Fibroblast of villous mesenchyme (primary cell): ENCODE results near the gene SPATA13. TPM values are rescaled to one million over a fixed set of nuclear protein-coding genes. Genes with fewer than 3 reads are reported as not detected.
A peak's percentile ranks its signal among the peaks of the same experiment; 100 is the strongest.
"Not testable (repeated sequence)": the region's sequence is repeated elsewhere in the genome, so short reads cannot be mapped to it uniquely, and the experiment has no call there.

Experiments
- DNase-seq: peaks from one replicate; pipeline ENCODE4 v3.0.0-alpha.2; 2010; ENCODE audit warnings: low read depth
- H3K4me3 ChIP-seq: 2 replicates; pipeline ENCODE4 v1.5.1; 2011; ENCODE audit warnings: low read depth, mild to moderate bottlenecking, low read length
- total RNA-seq: library from RNA; depleted of rRNA; stranded (reverse); fragments of >200 nt; gene quantifications from 2 replicates; pipeline ENCODE4 v1.2.3, GENCODE V29; 2012
- TF ChIP-seq, protein P1 (sequence below): IDR thresholded peaks from 2 replicates; pipeline ENCODE4 v1.5.1; 2012; ENCODE audit warnings: low read depth, mild to moderate bottlenecking, low read length; ENCODE audit not compliant: insufficient read depth

Gene SPATA13
- total RNA-seq, 1 donor: 19.9 TPM

DNA sequence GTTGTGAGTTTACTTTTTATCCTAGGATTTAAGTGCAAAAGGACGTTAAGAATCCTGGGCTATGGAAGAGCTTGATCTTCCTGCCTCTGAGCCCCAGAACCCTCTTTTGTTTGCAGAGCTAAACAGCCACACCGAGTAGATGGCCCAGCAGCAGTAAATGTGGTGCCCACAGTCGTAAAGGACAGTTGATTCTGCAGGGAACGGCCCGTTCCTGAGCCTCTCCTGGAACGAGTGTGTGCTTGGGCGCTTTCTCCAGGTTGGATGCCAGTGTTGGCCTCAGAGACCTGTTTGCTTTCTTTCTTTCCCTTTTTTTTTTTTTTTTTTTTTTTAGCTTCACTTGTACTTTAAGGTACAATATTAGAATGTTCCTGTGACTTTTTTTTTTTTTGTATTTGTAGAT lies 41.7 kb downstream of the SPATA13 start:
- DNase-seq: no peak
- no peak overlapping the region for H3K4me3 ChIP-seq
- TF ChIP-seq, protein P1, sequence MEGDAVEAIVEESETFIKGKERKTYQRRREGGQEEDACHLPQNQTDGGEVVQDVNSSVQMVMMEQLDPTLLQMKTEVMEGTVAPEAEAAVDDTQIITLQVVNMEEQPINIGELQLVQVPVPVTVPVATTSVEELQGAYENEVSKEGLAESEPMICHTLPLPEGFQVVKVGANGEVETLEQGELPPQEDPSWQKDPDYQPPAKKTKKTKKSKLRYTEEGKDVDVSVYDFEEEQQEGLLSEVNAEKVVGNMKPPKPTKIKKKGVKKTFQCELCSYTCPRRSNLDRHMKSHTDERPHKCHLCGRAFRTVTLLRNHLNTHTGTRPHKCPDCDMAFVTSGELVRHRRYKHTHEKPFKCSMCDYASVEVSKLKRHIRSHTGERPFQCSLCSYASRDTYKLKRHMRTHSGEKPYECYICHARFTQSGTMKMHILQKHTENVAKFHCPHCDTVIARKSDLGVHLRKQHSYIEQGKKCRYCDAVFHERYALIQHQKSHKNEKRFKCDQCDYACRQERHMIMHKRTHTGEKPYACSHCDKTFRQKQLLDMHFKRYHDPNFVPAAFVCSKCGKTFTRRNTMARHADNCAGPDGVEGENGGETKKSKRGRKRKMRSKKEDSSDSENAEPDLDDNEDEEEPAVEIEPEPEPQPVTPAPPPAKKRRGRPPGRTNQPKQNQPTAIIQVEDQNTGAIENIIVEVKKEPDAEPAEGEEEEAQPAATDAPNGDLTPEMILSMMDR: no peak

DNA sequence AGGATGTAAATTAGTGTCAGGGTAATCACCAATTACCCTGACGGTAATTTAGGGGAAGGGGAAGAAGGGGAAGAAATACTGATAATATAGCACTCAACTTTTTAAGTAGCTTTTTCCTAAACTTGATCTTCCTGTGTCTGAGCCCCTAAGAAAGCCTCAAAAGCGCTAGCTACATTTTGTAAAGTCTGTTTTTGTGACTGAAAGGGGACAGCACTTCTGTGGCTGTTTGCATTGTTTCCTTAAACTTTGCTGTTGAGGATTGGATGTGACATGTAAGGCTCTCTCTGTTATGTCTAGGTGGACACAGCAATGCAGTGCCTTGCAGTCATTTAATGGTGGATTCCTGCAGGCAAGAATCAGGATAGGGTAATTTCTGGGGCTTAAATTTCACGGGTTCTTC lies 42.8 kb downstream of the SPATA13 start:
- TF ChIP-seq, protein P1: no peak
- no peak for DNase-seq

DNA sequence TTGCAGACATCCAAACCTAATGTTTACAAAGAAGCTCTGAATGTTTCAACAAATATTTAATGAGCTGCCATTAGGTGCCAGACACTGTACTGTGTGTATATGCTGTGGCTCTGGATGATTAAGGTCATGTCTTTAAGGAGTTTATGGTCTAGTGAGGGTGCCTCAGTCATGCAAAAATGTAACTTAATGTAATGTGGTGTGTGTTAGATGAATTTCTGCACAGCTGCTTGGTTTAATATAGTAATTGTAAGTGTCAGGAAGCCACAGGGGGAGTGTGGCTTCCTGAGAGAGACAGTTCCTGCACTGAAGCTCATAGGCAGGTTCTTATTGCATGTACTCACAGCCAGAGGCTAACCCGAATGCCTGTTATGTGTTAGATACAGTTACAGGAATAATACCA lies 43.3 kb downstream of the SPATA13 start:
- H3K4me3 ChIP-seq: no peak overlapping the region
- TF ChIP-seq, protein P1: no peak
- peak; percentile 63 for DNase-seq

More for the DNA sequence above, 42.8 kb downstream of the SPATA13 start:
- no peak overlapping the region for H3K4me3 ChIP-seq

DNA sequence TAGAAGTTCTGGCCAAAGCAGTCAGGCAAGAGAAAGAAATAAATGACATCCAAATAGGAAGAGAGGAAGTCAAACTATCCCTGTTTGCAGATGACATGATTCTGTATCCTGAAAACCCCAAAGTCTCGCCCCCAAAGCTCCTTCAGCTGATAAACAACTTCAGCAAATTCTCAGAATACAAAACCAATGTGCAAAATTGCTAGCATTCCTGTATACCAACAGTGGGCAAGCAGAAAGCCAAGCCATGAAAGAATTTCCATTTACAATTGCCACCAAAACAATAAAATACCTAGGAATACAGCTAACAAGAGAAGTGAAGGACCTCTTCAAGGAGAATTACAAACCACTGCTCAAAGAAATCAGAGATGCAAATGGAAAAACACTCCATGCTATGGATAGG lies 44.6 kb downstream of the SPATA13 start:
- H3K4me3 ChIP-seq, DNase-seq: not testable (repeated sequence)

DNA sequence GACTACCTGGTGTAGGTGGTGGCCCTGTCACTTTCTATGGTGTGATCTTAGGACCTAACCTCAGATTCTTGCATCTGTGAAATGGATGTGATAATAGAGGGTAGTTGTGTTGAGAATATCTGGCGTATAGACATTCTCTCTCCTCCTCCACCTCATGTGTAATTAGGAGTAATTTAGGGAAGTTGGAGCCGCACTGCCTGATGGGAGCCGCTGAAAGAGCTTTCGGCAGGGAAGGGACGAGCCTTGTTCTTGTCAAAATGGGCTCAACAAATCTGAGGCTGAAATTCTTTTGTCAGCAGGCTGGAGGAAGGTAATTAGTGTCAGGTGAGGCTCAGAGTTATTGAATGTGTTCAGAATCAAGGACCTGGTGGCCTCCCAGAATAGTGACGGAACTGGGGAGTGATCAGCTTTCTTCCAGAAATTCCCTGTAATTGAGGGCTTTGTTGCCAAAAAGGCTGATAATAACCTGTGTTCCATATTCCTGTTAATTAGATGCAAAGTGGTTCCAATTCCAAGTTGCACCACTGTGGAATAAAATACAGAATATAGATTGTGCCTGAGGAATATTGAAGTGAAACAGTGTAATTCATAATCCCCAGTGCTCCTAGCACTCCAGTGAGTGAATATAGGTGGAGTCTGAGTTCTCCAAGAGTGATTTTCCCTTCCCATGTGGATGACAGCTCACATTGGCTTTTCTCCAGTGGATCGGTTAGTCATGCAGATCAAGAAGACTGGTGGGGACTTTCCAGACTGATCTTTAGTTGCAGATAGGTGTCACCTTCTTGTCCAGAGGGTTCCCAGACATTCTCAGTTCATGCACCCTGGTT lies 47.5 kb downstream of the SPATA13 start:
- DNase-seq: peak; percentile 68
- TF ChIP-seq, protein P1: no peak
- H3K4me3 ChIP-seq: no peak overlapping the region

DNA sequence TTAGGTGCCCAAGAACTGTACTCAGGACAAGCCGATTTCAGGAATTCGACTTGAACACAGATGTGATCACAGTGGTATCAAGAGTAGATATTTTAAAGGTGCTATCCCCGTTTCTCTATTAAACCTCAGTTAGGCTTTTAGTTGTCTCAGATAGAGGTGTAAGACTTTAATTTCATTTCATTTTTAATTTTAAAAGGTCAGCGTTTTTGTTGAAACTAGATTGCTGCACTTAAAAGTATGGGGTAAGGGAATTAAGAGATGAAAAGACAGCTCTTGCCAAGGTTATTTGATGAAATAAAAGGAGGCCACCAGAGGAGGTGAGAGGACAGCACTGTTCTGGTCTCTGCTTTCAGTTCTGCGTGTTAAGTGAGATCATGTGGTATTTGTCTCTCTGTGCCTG lies 48.6 kb downstream of the SPATA13 start:
- H3K4me3 ChIP-seq: no peak overlapping the region
- DNase-seq: no peak
- TF ChIP-seq, protein P1: no peak

DNA sequence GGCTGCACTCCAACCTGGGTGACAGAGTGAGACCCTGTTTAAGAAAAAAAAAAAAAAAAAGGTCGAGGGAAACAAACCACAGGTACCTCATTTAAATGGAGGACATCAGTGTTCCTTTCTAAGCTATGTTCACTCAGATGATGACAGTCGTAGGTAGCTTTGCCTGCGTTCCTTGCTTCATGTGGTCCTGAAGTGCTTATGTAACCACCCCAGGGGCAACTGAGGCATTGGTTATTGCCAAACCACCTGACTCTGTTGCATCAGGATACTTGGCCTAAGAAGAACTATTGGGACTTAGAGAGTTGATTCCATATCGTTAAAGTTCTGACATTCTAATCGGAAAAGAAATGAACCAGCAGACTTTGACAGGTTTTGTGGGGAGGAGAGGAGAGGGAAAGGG lies 51.7 kb downstream of the SPATA13 start:
- no peak for DNase-seq
- no peak overlapping the region for H3K4me3 ChIP-seq
- TF ChIP-seq, protein P1: no peak
